Measurements from ENCODE around the gene CYP26C1. TPM values are rescaled to one million over a fixed set of nuclear protein-coding genes. Genes with fewer than 3 reads are reported as not detected.

The CYP26C1 gene
- total RNA-seq, 2 donors from 2014 or later: 0.09 to 1.1 TPM

- 20% methylated on average over 1 of the region's 1 CpG for WGBS
- no peak for DNase-seq (ENCODE audit: low spot score)
- intact Hi-C loops (cut with DNase I): no loop called here
- Histone ChIP-seq H3K4me1 (replicated peaks) (no peaks in the 10 kb centered on the region), H3K36me3 (no peaks in the 10 kb centered on the region), H3K27me3 (replicated peaks; ENCODE audit: insufficient read depth) (no peaks in the 10 kb centered on the region), H3K4me3 (no peak overlapping the region), H3K27ac (no peak overlapping the region), H3K9me3 (no peaks in the 10 kb centered on the region)
- TF ChIP-seq POLR2A (IDR thresholded peaks at IDR 0.05): no peak
Measured at GRCh38 chr10:93034426-93034825, 26.2 kb upstream of the CYP26C1 start.

DNA sequence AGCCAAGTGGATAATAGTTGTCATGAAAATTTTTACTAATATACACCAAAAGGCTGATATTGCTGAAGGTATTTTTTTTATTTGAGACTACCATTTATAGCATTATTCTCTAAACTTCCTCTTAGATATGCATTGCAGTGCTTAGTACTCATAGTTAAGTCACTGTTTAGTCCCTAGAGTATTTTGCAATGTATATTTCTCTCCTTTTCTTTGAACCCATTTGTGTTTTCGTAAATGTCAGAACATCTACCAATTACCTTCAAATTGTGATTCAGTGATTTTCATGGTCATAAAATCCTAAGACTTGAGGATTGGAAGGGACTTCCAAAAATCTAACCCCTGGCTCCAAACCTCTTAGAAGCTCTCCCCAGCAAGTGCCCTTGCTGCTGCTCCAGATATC lies 21.5 kb upstream of the CYP26C1 start:
- H3K27ac ChIP-seq: no peak overlapping the region
- H3K4me1 ChIP-seq (replicated peaks): no peaks in the 10 kb centered on the region
- no peak for DNase-seq (ENCODE audit: low spot score)
- H3K9me3 ChIP-seq: no peaks in the 10 kb centered on the region
- H3K27me3 ChIP-seq (replicated peaks; ENCODE audit: insufficient read depth): no peaks in the 10 kb centered on the region
- WGBS: 100% methylated on average over 1 of the region's 1 CpG
- TF ChIP-seq CTCF (IDR thresholded peaks at IDR 0.05) (no peak), POLR2AphosphoS5 (IDR thresholded peaks at IDR 0.05) (no peak), POLR2A (IDR thresholded peaks at IDR 0.05) (no peak)
- no peak overlapping the region for H3K4me3 ChIP-seq
- H3K36me3 ChIP-seq: no peaks in the 10 kb centered on the region
- intact Hi-C loops (cut with DNase I): no loop called here

DNA sequence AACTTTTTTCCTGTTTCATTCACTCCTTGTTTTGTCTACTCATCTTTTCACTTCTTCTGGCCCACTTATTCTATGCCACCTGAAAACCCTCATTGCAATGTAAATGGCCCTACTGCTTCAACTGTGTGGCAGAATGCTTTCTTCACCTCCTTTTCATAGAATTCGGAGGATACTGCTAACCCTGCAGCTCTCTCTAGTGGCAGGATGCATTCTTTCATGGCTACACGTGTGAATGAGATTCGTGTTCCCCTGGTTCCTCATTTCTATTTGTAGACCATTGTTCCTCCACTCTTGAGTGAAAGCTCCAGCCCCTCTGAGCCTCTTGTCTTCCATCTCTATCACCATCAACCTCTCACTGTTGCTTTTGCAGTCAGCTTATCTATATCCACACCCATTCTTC lies 20.9 kb upstream of the CYP26C1 start:
- DNase-seq (ENCODE audit: low spot score): no peak
- no peaks in the 10 kb centered on the region for H3K9me3 ChIP-seq
- intact Hi-C loops (cut with DNase I): no loop called here
- 29% methylated on average over 3 of the region's 3 CpGs for WGBS
- no peaks in the 10 kb centered on the region for H3K4me1 ChIP-seq (replicated peaks)
- TF ChIP-seq POLR2A (IDR thresholded peaks at IDR 0.05) (no peak), POLR2AphosphoS5 (IDR thresholded peaks at IDR 0.05) (no peak), CTCF (IDR thresholded peaks at IDR 0.05) (peak in 1 of 4 experiments; percentile 19)
- H3K27me3 ChIP-seq (replicated peaks; ENCODE audit: insufficient read depth): no peaks in the 10 kb centered on the region
- H3K36me3 ChIP-seq: no peaks in the 10 kb centered on the region
- no peak overlapping the region for H3K4me3 ChIP-seq
- H3K27ac ChIP-seq: no peak overlapping the region

GRCh38 chr10:93054486-93054885 lies 6.1 kb upstream of the CYP26C1 start:
- H3K27me3 ChIP-seq (replicated peaks; ENCODE audit: insufficient read depth): no peaks in the 10 kb centered on the region
- intact Hi-C loops (cut with DNase I): no loop called here
- H3K36me3 ChIP-seq: no peaks in the 10 kb centered on the region
- no peak for TF ChIP-seq POLR2AphosphoS5 (IDR thresholded peaks at IDR 0.05)
- TF ChIP-seq POLR2A (IDR thresholded peaks at IDR 0.05): no peak
- no peak for TF ChIP-seq CTCF (IDR thresholded peaks at IDR 0.05)
- 92% methylated on average over 3 of the region's 3 CpGs for WGBS
- no peak overlapping the region for H3K27ac ChIP-seq
- no peak overlapping the region for H3K4me3 ChIP-seq
- no peaks in the 10 kb centered on the region for H3K4me1 ChIP-seq (replicated peaks)
- H3K9me3 ChIP-seq: no peaks in the 10 kb centered on the region
- DNase-seq (ENCODE audit: low spot score): no peak

GRCh38 chr10:93058139-93058538 lies 2.5 kb upstream of the CYP26C1 start:
- Histone ChIP-seq H3K4me3 (no peak overlapping the region), H3K36me3 (no peaks in the 10 kb centered on the region), H3K27ac (no peak overlapping the region), H3K4me1 (replicated peaks) (no peaks in the 10 kb centered on the region), H3K27me3 (replicated peaks; ENCODE audit: insufficient read depth) (peaks cover 2% of the 10 kb centered on the region), H3K9me3 (no peaks in the 10 kb centered on the region)
- intact Hi-C loops (cut with DNase I): no loop called here
- DNase-seq (ENCODE audit: low spot score): no peak
- WGBS: 91% methylated on average over 3 of the region's 3 CpGs
- no peak for TF ChIP-seq POLR2AphosphoS5 (IDR thresholded peaks at IDR 0.05)
- no peak for TF ChIP-seq POLR2A (IDR thresholded peaks at IDR 0.05)
- TF ChIP-seq CTCF (IDR thresholded peaks at IDR 0.05): no peak
